Ishikawa (cell line): ENCODE measurements around the gene CAMK2A.

Experiments
- CEBPB ChIP-seq: IDR thresholded peaks from 2 replicates; pipeline ENCODE4 v1.6.1; 2012
- CREB1 ChIP-seq: IDR thresholded peaks from 2 replicates; pipeline ENCODE4 v1.6.1; 2012; ENCODE audit warnings: low read depth
- EGR1 ChIP-seq: IDR thresholded peaks from 2 replicates; pipeline ENCODE4 v1.6.1; 2012
- EP300 ChIP-seq: IDR thresholded peaks from 2 replicates; pipeline ENCODE4 v1.6.1; 2012; ENCODE audit warnings: borderline replicate concordance
- FOXM1 ChIP-seq: IDR thresholded peaks from 2 replicates; pipeline ENCODE4 v1.6.1; 2012; ENCODE audit warnings: low read depth, borderline replicate concordance
- NFIC ChIP-seq: IDR thresholded peaks from 2 replicates; pipeline ENCODE4 v1.6.1; 2012
- RAD21 ChIP-seq: IDR thresholded peaks from 2 replicates; pipeline ENCODE4 v1.6.1; 2012; ENCODE audit warnings: low read depth
- TAF1 ChIP-seq: IDR thresholded peaks from 2 replicates; pipeline ENCODE4 v1.6.1; 2012; ENCODE audit warnings: low read depth, mild to moderate bottlenecking
- TCF12 ChIP-seq: IDR thresholded peaks from 2 replicates; pipeline ENCODE4 v1.6.1; 2012; ENCODE audit warnings: low read depth
- TEAD4 ChIP-seq: IDR thresholded peaks from 2 replicates; pipeline ENCODE4 v1.6.1; 2012
- YY1 ChIP-seq: IDR thresholded peaks from 2 replicates; pipeline ENCODE4 v1.6.1; 2012; ENCODE audit warnings: low read depth
- ZBTB7A ChIP-seq: IDR thresholded peaks from 2 replicates; pipeline ENCODE4 v1.6.1; 2012; ENCODE audit warnings: low read depth
- TF ChIP-seq, protein P1 (sequence below): IDR thresholded peaks from 2 replicates; pipeline ENCODE4 v1.6.1; 2012
- TF ChIP-seq, protein P2 (sequence below): IDR thresholded peaks from 2 replicates; pipeline ENCODE4 v1.6.1; 2012
- TF ChIP-seq, protein P3 (sequence below): IDR thresholded peaks from 2 replicates; pipeline ENCODE4 v1.6.1; 2012; ENCODE audit warnings: low read depth, mild to moderate bottlenecking

The CAMK2A gene

DNA sequence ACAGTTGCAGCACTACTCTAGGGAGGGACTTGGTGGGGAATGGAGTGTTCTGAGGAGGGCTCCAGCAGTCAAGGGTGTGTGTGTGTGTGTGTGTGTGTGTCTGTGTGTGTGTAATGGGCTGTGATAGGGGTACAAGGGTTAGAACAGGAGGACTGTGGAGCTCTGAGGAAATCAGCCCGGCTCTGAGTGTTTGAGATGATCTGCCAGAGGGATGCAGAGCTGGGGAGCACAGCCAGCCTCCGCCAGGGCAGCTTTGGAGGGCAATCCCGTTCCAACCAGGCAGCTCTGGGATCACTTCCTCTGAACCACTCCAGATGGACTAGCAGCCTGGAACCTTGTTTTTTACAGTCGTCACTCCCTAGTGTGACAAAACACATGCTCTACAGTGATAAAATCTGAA lies 102.7 kb downstream of the CAMK2A start:
- TF ChIP-seq NFIC (no peak), CEBPB (no peak), YY1 (no peak), TAF1 (no peak), CREB1 (no peak), EP300 (no peak), EGR1 (no peak), TEAD4 (no peak), TCF12 (no peak), FOXM1 (no peak), ZBTB7A (no peak), RAD21 (no peak)
- TF ChIP-seq, protein P1, sequence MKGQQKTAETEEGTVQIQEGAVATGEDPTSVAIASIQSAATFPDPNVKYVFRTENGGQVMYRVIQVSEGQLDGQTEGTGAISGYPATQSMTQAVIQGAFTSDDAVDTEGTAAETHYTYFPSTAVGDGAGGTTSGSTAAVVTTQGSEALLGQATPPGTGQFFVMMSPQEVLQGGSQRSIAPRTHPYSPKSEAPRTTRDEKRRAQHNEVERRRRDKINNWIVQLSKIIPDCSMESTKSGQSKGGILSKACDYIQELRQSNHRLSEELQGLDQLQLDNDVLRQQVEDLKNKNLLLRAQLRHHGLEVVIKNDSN = no peak
- TF ChIP-seq, protein P2, sequence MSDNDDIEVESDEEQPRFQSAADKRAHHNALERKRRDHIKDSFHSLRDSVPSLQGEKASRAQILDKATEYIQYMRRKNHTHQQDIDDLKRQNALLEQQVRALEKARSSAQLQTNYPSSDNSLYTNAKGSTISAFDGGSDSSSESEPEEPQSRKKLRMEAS = no peak
- TF ChIP-seq, protein P3, sequence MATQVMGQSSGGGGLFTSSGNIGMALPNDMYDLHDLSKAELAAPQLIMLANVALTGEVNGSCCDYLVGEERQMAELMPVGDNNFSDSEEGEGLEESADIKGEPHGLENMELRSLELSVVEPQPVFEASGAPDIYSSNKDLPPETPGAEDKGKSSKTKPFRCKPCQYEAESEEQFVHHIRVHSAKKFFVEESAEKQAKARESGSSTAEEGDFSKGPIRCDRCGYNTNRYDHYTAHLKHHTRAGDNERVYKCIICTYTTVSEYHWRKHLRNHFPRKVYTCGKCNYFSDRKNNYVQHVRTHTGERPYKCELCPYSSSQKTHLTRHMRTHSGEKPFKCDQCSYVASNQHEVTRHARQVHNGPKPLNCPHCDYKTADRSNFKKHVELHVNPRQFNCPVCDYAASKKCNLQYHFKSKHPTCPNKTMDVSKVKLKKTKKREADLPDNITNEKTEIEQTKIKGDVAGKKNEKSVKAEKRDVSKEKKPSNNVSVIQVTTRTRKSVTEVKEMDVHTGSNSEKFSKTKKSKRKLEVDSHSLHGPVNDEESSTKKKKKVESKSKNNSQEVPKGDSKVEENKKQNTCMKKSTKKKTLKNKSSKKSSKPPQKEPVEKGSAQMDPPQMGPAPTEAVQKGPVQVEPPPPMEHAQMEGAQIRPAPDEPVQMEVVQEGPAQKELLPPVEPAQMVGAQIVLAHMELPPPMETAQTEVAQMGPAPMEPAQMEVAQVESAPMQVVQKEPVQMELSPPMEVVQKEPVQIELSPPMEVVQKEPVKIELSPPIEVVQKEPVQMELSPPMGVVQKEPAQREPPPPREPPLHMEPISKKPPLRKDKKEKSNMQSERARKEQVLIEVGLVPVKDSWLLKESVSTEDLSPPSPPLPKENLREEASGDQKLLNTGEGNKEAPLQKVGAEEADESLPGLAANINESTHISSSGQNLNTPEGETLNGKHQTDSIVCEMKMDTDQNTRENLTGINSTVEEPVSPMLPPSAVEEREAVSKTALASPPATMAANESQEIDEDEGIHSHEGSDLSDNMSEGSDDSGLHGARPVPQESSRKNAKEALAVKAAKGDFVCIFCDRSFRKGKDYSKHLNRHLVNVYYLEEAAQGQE = no peak

DNA sequence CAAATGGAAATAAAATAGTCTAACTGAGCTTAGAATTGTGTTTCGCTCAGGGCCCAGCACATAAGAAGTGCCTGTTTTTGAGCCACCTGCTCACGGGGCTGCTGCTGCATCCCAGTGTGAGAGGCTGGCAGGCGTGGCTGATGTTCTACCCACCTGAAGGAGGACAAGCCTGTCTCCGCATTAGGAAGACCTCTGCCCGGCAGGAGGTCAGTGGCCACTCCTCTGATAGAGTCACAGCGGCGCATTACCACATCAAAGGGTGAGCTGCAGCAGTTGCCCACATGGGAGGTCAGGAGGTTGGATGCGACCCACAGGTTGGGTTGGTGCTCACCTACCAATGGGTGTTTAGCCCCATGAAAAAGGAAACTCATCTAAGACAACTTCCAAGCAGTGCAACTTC lies 103.4 kb downstream of the CAMK2A start:
- TF ChIP-seq ZBTB7A (no peak), YY1 (no peak), CEBPB (no peak), TEAD4 (no peak), TAF1 (no peak), RAD21 (no peak), FOXM1 (no peak), NFIC (no peak), CREB1 (no peak)
- TF ChIP-seq, protein P3 = no peak
- TF ChIP-seq, protein P1 = no peak

DNA sequence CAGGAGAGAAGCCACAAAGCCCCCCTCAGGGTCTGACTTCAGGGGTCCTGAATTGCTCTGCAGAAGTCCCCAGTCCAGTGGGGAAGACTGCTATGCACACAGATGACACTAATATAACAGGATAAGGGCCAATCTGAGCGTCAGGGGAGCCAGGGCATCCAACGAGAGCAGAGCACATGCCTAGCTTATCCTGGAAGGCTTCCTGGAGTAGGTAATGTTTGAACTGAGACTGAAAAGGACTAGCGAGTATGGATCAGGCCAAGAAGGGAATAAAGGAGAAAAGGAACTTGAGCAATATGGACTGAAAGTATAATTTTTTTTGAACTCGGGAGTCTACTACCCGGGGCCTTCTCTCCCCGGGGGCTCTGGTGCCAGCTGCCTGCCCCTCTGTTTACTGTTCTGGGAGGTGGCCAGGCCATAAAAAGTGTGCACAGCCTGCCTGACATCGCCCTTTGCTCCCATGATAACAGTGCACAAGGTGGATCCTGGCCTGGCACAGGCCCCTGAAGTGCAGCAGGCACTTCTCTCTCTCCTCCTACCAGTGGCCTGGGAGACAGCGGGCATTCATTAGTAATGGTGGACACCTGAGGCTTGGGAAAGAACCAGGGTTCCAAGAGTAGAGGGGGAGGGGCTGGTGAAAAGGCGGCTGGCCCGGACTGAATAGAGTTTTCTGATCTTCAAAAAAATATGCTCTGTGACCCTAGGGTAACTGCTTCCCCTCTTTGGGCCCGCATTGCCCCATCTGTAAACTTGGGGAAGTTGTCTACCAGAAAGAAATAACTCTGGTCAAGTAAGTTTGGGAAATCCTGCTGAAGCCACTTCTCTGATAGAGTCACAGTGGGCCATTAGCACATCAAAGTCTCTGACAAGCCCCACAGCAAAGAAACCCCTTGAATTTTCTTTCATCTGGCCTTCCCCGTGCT lies 104.3 kb downstream of the CAMK2A start:
- TF ChIP-seq, protein P3 = no peak
- no peak for TF ChIP-seq RAD21
- no peak for TF ChIP-seq EP300
- no peak for TF ChIP-seq CREB1
- no peak for TF ChIP-seq TEAD4
- TF ChIP-seq FOXM1 = no peak
- no peak for TF ChIP-seq NFIC
- TF ChIP-seq, protein P2 = no peak
- TF ChIP-seq CEBPB = no peak
- TF ChIP-seq EGR1 = no peak
- TF ChIP-seq, protein P1 = no peak
- no peak for TF ChIP-seq TAF1
- TF ChIP-seq ZBTB7A = no peak
- TF ChIP-seq YY1 = no peak

DNA sequence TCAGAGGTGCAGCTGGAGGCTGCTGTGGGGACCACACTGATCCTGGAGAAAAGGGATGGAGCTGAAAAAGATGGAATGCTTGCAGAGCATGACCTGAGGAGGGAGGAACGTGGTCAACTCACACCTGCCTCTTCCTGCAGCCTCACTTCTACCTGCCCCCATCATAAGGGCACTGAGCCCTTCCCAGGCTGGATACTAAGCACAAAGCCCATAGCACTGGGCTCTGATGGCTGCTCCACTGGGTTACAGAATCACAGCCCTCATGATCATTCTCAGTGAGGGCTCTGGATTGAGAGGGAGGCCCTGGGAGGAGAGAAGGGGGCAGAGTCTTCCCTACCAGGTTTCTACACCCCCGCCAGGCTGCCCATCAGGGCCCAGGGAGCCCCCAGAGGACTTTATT lies 105.6 kb downstream of the CAMK2A start:
- TF ChIP-seq TAF1 = no peak
- TF ChIP-seq NFIC = no peak
- TF ChIP-seq TEAD4 = no peak
- TF ChIP-seq RAD21 = no peak
- TF ChIP-seq YY1 = no peak
- TF ChIP-seq ZBTB7A = no peak
- TF ChIP-seq, protein P1 = no peak
- TF ChIP-seq, protein P2 = no peak
- no peak for TF ChIP-seq FOXM1
- TF ChIP-seq TCF12 = no peak
- TF ChIP-seq EP300 = no peak
- TF ChIP-seq, protein P3 = no peak
- no peak for TF ChIP-seq CEBPB
